ENCODE results near the gene RBSN.
A peak's percentile ranks its signal among the peaks of the same experiment; 100 is the strongest.

The RBSN gene

DNA sequence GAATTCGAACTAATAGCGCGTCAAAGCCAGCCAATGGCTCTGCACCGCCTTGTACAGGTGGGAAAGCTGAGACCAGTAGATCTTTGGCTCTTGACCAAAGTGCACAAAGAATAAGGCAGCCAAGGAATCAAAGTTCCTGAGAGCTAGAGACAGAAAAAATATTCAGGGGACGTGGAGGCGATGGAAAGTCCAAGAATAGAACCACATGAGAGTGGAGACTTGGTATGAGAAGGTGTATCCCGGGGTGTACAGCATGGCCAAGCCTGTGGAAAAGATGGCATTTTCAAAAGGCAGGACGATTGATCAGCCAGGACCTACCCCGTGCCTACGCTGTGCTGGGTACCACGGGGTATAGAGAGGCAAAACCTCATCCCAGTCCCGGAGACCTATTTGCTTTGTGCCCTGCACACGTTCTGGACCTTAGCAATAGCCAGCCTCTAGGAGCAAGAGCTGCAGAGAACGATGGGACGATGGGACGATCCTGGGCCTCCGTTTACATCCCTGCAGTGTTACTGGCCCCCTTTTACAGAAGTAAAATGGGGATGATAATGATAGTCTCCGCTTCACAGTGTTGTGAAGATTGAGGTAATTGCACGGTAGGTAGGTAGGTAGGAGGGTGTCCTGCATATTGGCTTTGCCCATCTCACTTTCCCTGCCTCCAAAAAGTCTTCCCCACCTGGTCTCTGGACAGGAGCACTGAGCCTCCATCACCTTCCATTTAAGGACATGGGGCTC lies 583 bp upstream of the RBSN start:
- no peak for DNase-seq

DNA sequence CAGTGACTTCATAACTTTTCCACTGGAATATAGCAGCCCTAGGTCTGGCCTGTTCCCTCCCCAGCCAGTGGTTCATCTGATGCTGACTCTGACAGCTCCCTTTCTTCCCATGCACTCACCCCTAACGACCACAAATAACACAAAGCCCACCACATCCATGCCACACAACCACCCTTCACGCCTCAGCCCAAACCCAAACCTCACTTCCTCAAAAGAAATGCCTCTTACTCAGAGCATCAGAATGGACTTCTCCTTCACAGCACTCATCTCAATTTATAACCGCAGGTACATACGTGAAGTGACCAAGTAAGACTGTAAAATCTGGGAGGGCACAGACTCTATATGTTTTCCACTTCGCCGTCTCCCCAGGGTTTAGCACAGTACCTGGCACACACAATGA lies 1.1 kb downstream of the RBSN start:
- peak; percentile 51 to 53 for DNase-seq

DNA sequence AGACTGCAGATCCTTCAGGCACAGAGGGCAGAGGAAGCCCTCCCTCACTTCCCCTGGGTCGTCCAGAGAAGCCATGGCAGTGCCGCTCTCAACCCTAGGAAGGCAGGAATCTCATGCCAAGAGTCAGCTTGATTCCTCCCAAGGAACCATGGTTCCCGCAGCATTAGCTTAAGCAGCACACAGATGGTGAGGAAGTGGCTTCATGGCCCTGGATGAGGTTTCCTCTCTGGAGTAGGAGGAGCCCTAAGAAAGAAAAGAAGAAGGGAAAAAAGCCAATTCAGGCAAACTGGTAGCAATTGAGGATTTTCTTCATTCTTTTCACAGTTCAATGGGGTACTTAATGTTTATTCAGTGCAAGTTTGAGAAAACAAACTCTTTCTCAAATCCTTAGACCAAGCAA lies 2.9 kb downstream of the RBSN start:
- DNase-seq = no peak

DNA sequence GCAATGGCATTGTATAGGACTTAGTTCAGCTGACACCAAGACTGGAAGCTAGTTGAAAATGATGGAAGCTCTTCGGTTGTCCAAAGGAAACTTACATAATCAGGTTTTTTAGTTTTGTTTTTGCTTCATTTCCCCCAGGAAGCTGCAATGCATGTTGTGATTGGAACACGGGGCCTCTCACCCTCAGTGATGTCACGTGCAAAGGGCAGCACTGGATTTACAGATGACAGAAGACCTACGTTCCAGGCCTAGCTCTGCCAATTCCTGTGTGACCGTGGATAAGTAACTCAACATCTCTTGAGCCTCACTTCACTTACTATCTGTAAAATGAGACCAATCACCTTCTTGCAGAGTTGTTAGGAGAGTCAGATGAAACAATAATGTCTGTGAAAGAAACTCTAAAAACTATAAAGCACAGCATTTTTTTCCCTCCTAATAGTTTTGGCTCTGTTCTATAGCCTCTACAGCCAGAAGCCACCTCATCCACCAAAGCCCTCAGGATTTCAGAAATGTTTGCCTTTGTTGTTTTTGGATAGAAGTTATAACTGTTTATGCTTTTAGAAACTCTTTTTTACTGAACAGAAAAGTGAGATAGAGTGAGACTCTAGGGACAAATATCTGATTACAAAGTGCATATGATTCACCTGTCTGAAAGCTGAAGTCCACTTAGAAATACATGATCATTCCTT lies 4.6 kb downstream of the RBSN start:
- DNase-seq = no peak

DNA sequence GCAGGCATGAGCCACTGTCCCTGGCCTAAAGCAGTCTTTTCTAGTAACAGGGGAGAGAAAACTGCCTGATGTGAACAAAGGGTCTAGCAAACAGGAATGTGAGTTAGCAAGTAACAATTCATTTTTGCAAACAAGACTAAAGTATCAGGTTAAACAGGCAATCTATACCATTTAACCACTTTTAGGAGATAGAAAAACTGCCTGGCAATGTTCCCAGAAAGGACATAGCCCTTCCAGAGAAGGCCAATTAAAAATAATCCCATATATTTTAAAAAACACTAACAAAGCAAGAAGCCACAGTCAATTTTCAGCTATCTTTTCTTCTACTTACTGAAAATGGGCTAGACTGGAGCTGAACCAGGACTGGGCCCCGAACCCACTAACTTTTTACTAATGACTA lies 6.3 kb downstream of the RBSN start:
- no peak for DNase-seq

DNA sequence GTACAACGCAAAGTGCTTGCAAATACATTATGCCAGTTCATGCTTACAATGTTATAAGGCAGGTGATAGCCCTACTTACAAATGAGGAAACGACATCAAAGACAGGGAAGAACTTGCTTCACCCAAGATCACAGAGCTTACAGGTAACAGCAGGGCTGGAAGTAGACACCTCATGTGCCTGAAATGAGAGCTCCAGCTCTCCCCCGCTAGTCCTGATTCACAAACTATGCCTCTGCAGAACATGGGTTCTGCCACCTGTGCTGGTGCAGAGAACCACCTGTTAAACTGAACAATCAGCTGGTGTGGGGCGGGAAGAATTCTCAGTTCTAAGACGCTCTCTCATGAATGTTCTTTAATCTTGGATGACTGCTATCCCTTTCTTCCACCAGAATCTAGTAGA lies 7.4 kb downstream of the RBSN start:
- no peak for DNase-seq

DNA sequence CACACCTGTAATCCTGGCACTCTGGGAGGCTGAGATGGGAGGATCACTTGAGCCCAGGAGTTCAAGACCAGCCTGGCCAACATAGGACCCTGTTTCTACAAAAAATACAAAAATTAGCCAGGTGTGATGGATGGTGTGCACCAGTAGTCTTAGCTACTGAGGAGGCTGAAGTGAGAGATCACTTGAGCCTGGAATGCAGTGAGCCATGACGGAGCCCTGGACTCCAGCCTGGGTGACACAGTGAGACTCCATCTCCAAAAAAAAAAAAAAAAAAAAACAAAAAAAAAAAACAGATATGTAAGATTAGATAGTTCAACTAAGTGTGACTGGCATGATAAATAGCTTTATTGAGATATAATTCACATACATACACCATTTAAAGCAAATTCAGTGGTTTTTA lies 9.7 kb downstream of the RBSN start:
- DNase-seq = no peak

DNA sequence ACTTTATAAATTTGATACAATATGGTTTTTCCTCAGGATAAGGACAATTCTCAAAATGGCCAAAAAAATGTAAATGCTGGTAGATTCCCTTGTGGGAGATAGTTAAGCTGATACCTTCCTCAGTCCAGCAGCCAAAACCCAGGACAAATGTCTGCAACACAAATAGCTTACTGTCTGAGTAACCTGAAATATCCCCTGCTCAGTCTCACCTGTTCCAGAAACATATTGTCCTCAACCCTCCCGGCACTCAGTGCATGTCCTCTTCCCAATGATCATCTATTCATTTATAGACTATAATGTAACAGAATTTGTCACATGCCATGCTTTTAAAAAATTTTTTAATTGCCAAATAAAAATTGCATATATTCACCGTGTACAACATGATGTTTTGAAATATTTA lies 12.2 kb downstream of the RBSN start:
- DNase-seq = no peak

DNA sequence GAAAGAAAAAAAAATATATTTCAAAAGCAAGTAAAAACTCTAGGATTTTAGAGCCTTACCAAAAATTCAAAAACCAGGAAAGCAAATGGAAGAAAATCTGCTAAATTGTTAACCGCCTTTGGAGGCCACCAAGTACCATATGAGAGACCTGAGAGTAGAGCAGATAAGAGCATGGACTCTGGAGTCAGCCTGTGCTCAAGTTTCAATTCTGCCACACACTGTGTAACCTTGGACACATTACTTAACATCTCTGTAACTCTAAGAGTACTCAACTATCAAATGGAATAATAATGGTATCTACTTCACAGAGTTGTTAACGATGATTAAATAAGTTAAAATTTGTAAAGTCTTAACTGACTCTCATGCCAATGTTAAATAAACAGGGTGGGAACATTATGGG lies 12.7 kb downstream of the RBSN start:
- no peak for DNase-seq

DNA sequence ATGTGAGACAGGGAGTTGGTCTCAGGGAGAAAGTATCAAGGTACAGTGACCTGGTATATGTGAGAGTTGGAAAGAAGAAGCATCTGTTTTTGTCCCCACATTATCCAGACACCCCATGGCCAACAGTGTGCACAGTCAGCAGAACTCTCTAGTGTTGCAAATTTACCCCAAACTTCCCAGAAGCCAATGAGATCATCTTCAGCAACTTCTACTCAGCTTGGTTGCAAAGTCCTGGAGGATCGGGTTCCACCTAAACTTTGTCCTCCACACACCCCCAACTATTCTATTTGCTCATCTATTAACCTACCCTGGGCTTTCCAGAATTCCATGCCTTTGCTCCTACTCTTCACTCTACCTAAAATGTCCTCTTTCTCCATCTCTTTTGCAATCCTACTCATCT lies 15.7 kb downstream of the RBSN start:
- no peak for DNase-seq

DNA sequence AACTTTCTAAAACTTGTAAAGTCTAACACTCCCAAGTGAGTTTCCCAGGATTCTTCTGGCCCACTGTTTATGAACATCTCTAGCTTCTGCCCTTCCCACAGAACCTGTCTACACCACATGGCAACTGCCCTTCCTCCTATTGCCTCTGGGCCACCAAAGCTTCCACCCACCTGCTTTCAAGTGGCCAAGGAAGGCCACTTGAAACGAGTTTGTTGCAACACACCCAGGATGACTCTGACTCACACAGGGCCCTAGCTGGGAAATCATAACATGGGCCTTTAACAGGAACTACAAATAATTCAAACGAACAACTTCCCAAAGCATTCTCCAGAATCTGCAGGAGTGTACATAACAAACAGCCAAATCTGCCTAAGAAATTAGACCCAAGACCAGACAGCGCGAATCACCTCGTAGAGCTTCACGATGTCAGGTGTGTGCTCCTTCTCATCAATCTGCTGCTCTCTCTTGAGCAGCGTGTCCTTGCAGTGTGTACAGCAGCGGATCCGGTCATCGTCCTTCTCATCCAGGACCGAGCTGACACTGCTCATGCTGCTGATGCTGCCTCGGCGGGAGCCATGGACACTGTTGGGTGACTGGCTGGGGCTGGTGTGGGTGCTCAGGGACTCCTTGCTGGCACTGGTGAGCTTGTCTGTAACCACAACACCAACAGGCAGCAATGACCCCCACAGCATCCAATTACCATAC lies 16.8 kb downstream of the RBSN start:
- DNase-seq = no peak

DNA sequence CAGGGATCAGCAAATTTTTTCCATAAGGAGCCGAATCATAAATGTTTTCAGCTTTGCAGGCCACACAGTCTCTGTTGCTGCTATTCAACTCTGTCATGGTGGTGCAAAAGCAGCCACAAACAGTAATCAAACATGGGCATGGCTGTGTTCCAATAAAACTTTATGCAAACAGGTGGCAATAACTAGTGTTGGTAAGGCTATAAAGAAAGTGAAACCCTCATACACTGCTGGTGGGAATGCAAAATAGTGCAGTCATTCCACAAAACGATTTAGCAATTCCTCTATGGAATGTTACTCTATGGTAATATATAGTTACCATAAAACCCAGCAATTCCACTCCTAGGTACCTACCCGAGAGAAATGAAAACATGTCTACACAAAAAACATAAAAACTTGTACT lies 19.9 kb downstream of the RBSN start:
- DNase-seq = no peak

DNA sequence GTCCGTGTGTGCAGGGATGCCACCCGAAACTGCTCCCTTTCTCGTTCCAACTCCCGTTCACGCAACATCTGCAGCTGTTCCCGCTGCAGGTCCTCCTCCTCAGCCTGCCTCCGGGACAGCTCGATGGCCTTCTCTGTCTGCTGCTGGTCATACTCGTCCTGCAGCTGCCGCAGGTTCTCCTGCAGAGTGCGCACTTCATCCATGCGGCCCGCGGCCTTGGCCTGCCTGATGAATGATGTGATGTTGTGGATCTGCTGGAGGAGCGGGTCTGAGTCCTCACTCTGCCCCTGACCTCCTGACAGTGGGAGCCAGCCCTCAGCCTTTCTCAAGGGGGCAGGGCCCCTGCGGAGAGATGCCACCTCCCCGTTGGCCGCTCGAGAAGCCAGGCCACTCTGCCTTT lies 24.4 kb downstream of the RBSN start:
- DNase-seq = no peak

DNA sequence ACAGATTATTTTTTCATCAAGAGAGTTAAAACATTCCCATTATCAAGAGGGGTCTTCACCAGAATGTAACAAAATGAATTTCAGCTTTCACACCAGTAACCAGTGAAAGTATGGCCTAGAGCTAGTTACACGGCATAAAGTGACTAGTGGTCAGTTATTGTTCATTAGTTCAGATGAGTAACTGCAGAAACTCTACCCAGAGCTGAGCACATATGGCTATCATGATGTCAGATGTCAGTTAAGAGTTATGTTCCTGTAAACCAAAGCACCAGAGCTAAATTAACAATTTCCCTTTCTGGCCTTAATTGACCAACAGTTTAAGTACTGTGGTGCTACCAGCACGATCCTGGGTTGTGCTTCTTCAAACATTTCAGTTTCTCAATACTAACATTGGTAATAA lies 27.2 kb downstream of the RBSN start:
- no peak for DNase-seq

DNA sequence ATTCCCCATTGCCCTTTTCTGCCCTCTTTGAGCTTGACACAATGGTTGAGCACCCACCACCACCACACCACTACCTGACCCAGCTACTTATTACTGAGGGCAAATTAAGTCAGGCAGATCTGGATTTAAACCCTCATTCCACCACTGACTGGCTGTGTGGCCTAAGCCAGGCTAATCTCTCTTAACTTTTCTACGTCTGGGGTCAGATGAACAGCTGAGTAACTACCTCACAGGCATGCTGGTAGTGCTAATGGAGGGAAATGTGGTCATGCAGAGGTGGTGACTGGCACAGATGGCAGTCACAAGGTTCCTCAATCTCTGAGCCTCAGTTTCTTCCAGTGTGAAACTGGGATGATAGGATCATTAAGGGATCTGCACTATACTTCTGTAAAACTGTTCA lies 29.5 kb downstream of the RBSN start:
- no peak for DNase-seq

DNA sequence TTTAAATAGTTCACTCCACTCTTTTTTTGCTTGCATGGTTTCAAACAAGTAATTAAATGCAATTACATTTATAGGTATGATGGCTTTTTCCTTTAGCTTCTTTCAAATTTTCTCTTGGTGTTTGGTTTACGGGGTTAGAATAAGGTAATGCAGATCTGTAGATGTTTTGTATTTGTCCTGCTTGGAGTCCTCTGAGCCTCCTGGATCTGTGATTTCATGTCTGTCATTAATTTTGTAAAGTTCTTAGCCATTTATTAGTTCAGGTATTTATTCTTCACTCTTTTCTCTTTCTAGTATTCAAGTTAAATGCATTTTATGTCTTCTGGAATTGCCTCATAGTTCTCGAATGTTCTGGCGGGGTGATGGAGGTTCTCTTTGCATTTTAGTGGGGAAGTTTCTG lies 32.5 kb downstream of the RBSN start:
- no peak for DNase-seq

DNA sequence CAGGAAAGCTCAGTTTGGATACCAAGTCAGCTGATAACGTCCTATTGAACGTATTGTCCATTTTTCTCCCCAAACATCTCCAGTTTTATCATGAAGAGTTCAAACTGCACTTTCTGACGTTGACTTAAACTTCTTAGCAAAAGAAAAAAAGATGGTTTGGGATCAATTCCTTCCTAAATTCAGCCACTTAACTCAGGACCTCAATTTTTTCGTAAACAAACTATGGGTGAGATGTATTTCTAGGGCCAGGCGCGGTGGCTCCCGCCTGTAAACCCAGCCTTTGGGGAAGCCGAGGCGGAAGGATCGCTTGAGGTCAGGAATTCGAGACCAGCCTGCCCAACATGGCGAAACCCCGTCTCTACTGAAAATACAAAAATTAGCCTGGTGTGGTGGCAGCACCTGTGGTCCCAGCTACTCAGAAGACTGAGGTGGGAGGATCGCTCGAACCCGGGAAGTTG lies 33.4 kb downstream of the RBSN start:
- no peak for DNase-seq

DNA sequence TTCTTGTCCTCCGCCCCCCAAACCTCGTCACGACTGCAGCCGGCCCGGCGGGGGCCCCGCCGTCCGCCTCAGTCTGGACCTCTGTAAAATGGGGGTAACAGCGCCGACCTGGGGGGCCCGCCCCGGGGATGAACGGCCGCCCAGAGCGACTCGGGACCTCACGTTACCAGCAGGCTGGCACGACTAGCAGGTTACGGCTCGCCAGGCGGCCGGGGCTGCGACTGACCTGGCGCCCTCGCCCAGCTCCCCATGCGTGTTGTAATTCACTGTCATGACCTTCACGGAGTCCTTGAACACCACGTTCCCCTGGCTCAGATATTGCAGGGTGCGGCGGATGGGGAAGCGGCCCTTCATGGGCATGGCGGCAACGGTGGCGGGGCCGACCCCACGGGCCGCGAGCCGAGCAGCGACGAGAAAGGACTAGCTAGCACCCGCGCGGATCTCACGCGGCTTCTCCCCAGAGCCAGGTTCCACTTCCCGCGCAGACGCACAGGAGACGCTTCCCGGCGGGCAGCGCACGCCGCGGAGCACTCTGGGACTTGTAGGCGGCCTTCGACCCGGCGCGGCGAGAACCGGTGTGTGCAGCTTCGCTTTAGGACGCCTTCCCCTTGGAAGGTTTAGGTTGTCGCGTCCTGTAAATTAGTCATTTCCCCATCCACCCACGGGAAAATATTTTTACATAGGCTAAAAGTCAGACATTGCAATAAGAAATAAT lies 34.0 kb downstream of the RBSN start, which contains the start of gene MRPS25:
TSS of gene MRPS25 (minus strand) at position 481 of the 715 bp plus-strand sequence. CDS start at position 360, 121 bp downstream.
- DNase-seq = peak; percentile 89 to 91

DNA sequence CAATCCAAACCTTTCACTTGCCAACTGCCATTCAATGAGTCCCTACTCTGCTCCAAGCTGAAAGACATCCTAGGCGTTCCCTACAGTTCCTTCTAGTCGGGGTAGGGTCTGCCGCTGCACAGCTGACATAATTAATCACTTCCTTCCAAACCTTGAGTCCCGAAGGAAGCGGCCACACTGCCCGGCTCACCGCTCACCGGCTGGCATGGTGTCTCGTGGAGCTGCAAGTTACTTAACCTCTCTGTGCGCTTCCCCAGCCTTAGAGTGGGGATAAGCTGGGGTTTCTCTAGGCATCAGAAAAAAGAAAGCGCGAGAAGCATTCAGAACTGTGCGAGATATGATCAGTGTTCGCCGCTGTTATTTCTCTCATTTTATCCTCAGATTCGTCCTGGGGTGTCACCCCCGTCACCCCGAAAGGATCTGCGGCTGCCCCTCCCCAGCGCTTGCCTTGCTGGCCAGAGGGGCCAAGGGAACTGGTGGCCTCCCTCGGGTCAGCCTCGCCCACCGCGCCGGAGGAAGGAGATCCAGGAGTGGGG lies 34.6 kb downstream of the RBSN start:
- DNase-seq = peak in 1 of 2 donors; percentile 4

DNA sequence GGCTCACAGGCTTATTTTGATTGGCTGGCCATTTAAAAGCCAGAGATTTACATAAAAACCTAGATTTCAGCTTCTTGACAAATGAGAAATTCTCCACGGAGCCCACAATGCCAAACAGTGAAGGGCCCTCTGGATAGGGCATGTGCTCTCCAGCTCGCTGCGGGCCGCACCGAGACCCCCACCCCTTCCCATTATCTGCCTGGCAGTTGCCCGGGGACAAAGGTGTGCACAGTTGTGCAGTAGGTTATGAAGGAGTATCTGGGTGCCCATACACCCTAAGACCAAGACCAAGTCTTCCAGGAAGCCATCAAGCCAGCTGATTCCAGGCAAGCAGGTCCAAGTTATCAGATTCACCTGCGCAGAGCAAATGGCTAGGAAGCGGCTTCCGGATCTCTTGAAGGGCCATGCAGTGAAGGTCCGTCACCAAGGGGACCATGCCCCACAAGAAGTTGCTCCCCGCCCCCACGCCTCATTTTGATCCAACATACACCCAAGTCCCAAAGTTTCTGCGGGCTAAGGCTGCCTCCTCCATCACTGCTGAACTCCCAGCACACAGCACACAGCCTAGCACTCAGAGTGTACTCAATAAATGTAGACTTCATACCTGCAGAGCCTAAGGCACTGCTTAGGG lies 35.2 kb downstream of the RBSN start:
- DNase-seq = no peak

DNA sequence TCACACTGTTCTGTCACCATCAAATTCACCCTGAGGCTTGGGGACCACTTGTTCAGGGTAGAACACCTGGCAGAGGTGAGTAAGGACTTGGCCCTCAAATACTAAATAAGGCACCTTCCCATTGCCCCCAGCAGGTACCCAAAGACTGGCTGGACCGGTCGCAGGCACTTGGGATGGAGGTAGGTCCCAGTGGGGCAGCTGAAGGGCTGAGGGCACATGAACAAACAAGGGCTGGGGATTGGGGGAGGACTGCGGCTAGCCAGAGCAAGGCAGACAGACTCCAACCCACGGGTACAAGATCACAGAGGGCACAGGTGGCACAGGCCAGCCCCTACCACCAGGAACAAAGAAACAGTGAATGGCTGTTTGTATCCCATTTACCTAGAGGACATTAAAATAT lies 35.7 kb downstream of the RBSN start:
- DNase-seq = no peak

DNA sequence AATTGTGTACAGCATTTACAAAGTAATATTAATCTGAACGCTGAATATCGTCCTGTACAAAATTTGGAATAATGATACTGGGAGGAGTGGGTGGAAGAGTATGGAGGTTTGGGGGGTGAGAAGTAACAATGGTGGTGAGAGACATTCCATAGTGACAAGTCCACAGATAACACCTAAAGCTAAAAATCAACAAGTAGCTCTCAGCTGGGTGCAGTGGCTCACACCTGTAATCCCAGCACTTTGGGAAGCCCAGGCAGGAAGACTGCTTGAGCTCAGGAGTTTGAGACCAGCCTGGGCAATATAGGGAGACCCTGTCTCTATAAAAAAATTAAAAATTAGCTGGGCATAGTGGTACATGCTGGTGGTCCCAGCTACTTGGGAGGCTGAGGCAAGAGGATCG lies 38.9 kb downstream of the RBSN start:
- DNase-seq = no peak
